ENCODE results near the gene MALT1. TPM values are rescaled to one million over a fixed set of nuclear protein-coding genes. Genes with fewer than 3 reads are reported as not detected.

The MALT1 gene
- total RNA-seq, 1 donor from 2014 or later: 12.8 TPM

GRCh38 chr18:58674159-58674558, 2.9 kb downstream of the MALT1 start:
- intact Hi-C loops (cut with DNase I): loop anchor here (5.0 kb wide), 2 partner anchors 37 to 88 kb away; no protein-coding TSS in a partner anchor

GRCh38 chr18:58674863-58675472, 3.7 kb downstream of the MALT1 start:
- DNase-seq (ENCODE audit: low spot score): no peak
- intact Hi-C loops (cut with DNase I): loop anchor here (5.0 kb wide), 2 partner anchors 38 to 87 kb away; no protein-coding TSS in a partner anchor

More at GRCh38 chr18:58674159-58674558, 2.9 kb downstream of the MALT1 start:
- DNase-seq (ENCODE audit: low spot score): no peak

DNA sequence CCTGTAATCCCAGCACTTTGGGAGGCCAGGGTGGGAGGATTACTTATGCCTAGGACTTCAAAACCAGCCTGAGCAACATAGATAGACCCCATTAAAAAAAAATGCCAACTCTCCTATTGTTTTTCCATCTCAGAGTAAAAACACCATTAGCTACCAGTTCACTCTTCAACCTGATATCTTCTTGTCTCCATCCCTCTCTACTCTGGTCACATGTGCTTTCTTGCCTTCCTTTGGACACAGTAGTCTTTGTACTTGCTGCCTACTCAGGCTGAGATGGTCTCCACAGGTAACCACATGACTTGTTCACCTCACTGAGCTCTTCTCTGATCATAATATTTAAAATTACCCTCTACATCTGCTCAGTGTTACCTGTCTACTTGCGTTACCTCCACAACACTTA, 5.0 kb downstream of the MALT1 start:
- intact Hi-C loops (cut with DNase I): no loop called here
- DNase-seq (ENCODE audit: low spot score): no peak

DNA sequence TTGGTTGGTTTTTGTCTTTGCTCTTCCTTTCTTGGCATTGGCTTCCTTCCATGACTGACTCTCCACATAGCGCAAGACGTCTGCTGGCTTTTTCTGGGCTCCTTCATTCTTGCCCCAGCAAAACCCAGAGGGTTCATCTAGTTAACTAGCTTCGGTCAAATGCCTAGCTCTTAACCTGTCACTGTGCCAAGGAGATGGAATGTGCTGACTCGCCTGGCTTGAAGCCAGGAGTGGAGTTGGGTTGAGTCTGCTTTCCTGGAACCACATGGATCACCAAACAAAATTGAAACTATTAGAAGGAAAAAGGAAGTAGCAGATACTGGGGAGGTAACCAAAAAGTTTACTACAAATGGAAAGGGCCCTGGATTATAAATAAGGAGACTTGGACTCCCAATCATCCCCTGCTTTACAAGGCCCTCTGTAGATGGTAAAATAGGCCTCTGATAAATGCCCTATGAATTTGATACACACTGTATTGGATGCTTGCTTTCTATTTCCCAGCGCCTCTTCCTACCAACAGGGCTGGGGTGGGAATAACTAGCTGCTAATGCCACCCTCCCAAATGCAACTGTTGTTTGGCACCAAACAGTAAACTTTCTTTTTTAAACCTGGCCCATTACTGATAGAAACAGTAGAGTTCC, 11.3 kb downstream of the MALT1 start:
- intact Hi-C loops (cut with DNase I): no loop called here
- no peak for DNase-seq (ENCODE audit: low spot score)

GRCh38 chr18:58687871-58688308, 16.6 kb downstream of the MALT1 start:
- no peak for DNase-seq (ENCODE audit: low spot score)
- intact Hi-C loops (cut with DNase I): no loop called here

DNA sequence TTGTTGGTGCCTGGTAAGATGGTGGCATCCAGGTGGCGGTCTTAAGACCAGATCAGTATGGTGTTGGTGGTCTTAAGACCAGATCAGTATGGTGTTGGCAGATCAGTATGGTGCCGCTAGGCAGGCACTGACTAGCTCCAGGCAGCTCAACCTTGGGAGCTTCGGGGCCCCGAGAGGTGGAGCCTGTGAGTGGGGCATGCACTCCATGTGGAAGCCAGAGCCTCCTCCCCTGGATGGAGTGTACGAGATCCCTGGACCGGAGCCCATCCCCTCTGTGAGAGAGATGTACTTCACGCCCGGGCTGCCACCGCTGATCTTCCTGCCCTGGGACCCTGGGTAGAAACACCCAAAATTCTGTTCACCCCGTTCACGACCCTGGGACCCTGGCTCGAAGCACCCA, 19.0 kb downstream of the MALT1 start:
- no peak for DNase-seq (ENCODE audit: low spot score)
- intact Hi-C loops (cut with DNase I): no loop called here

- no peak for DNase-seq (ENCODE audit: low spot score)
- intact Hi-C loops (cut with DNase I): no loop called here
Observed at GRCh38 chr18:58691256-58691655, 20.0 kb downstream of the MALT1 start.

DNA sequence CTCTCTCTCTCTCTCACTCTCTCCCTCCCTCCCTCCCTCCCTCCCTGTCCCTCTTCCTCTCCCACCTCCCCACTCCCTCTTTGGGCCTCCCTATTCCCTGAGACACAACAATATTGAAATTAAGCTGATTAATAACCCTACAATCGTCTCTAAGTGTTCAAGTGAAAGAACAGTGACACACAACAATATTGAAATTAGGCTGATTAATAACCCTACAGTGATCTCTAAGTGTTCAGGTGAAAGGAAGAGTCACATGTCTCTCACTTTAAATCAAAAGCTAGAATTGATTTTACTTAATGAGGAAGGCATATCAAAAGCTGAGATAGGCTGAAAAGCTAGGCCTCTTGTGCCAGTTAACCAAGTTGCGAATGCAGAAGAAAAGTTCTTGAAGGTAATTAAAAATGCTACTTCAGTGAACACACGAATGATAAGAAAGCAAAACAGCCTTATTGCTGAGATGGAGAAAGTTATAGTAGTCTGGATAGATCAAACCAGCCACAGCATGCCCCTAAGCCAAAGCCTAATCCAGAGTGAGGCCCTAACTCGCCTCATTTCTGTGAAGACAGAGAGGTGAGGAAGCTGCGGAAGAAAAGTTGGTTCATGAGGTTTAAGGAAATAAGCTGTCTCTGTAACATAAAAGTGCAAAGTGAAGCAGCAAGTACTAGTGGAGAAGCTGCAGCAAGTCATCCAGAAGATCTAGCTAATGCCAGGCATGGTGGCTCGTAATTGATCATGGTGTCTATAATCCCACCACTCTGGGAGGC, 21.3 kb downstream of the MALT1 start:
- intact Hi-C loops (cut with DNase I): no loop called here

GRCh38 chr18:58694221-58694620, 23.0 kb downstream of the MALT1 start:
- intact Hi-C loops (cut with DNase I): no loop called here
- DNase-seq (ENCODE audit: low spot score): no peak

More for the DNA sequence above, 21.3 kb downstream of the MALT1 start:
- DNase-seq (ENCODE audit: low spot score): no peak

DNA sequence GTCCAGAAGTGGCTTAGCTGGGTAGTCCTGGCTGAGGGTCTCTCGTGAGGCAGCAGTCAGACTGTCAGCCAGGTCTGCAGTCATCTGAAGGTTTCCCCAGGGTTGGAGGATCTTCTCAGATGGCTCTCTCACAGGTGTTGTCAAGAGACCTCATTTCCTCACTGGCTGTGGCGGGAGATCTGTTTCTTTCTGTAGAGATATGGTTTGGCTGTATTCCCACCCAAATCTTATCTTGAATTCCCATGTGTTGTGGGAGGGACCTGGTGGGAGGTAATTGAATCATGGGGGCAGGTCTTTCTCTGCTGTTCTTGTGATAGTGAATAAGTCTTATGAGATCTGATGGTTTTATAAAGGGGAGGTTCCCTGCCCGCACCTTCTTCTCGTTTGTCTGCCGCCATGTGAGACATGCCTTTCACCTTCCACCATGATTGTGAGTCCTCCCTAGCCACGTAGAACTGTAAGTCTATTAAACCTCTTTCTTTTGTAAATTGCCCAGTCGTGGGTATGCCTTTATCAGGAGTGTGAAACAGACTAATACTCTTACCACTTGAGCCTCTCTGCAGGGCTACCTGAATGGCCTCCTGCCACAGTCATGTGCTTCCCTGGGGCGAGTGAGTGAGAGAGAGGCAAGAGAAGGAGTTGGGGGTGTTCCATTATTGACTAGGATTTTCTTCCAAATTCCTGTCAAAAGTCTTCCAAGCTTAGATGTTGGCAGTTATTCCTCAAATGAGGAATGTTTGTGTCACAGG, 23.6 kb downstream of the MALT1 start:
- intact Hi-C loops (cut with DNase I): no loop called here
- DNase-seq (ENCODE audit: low spot score): no peak

DNA sequence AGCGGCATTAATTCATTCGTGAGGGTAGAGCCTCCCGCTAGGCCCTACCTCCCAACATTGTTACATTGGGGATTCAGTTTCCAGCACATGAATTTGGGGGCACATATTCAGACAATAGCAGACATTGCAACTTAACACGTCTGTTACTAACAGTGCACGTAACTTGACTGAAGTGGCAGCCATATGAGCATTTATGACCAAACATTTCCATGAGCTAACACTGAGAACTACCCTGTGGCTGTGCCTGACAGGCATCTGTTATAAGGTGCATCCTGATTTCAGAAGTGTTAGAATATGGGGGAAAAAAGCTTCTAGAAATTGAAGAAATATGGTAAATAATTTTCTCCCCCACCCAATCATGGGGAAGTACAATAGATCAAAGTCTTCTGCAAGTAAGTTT, 24.5 kb downstream of the MALT1 start:
- intact Hi-C loops (cut with DNase I): no loop called here
- no peak for DNase-seq (ENCODE audit: low spot score)

GRCh38 chr18:58697146-58697545, 25.9 kb downstream of the MALT1 start:
- DNase-seq (ENCODE audit: low spot score): no peak
- intact Hi-C loops (cut with DNase I): no loop called here

DNA sequence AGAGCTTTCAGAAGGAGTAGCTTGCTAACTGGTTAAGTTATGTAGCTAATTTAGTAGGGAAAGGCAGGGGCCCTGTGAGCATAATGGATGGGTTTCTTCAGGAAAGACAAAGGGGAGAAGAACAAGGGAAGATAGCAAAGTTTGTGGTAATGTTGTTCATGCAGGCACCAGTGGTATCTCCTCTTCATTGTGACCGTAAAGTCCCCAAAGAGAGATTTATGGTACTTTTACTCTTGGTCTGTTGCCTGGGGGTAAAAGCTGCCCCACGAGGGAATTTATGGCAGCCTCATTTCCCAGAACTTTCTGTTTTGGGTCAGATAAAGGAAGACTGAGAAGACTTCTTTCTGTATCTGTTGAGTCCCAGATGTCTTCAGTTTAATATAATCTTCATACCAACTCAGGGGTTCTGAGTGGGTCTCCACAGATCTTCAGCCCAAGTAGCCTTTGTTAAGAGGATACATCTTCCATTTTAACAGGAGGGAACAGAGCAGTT, 27.5 kb downstream of the MALT1 start:
- DNase-seq (ENCODE audit: low spot score): no peak
- intact Hi-C loops (cut with DNase I): no loop called here

- intact Hi-C loops (cut with DNase I): no loop called here
- DNase-seq (ENCODE audit: low spot score): no peak
Observed at GRCh38 chr18:58699551-58699950, 28.3 kb downstream of the MALT1 start.

GRCh38 chr18:58700209-58700608, 28.9 kb downstream of the MALT1 start:
- intact Hi-C loops (cut with DNase I): no loop called here
- DNase-seq (ENCODE audit: low spot score): no peak

GRCh38 chr18:58712930-58713329, 41.7 kb downstream of the MALT1 start:
- intact Hi-C loops (cut with DNase I): no loop called here

GRCh38 chr18:58714259-58714658, 43.0 kb downstream of the MALT1 start:
- intact Hi-C loops (cut with DNase I): no loop called here
- no peak for DNase-seq (ENCODE audit: low spot score)

More at GRCh38 chr18:58712930-58713329, 41.7 kb downstream of the MALT1 start:
- DNase-seq (ENCODE audit: low spot score): no peak

DNA sequence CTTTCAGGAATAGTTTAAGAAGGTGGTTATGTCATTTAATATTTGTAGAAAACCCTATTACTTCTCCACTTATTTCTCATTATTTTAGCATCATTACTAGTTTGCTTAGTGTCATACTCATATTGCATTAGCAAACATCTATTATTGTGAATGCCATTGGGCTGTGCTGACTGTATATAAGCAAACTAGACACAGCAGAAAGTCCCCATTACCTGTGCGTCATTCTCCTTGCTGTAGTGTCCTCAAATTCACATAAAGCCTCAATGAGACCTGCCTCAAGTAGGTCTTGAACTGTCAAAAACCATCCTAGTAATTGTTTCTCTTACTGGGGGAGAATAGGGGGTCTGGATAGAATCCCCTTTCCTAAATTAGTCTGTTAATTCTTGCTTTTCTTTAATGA, 43.6 kb downstream of the MALT1 start:
- intact Hi-C loops (cut with DNase I): no loop called here

GRCh38 chr18:58715540-58715939, 44.3 kb downstream of the MALT1 start:
- intact Hi-C loops (cut with DNase I): no loop called here
- DNase-seq (ENCODE audit: low spot score): no peak

More for the DNA sequence above, 43.6 kb downstream of the MALT1 start:
- no peak for DNase-seq (ENCODE audit: low spot score)
